OCI-LY7 (cell line): ENCODE results near the gene BRIP1. TPM values are rescaled to one million over a fixed set of nuclear protein-coding genes. Genes with fewer than 3 reads are reported as not detected.

ENCODE experiments used
- Bru-seq: library from RNA; stranded (reverse); fragments of 400-500 nt; gene quantifications from one replicate; lab custom pipeline; 2021; lab: Mats Ljungman, UMichigan
- BruChase-seq, 2 experiments: library from RNA; stranded (reverse); fragments of 400-500 nt; gene quantifications; one replicate each; lab custom pipeline; 2021; lab: Mats Ljungman, UMichigan
- BruUV-seq: library from RNA; stranded (reverse); fragments of 400-500 nt; replicated peaks from 2 replicates; lab custom pipeline; 2021; lab: Mats Ljungman, UMichigan
- CTCF ChIA-PET: fragments of 300-600 bp; sonication (Branson Sonifier 250); formaldehyde crosslinking; loops from one replicate; lab custom pipeline; 2022; ENCODE audit warnings: antibody characterized with exemption; ENCODE audit not compliant: unreplicated experiment; lab: Charles Lee
- POLR2A ChIA-PET: fragments of 300-600 bp; sonication (Branson Sonifier 250); formaldehyde crosslinking; loops from one replicate; lab custom pipeline; 2022; ENCODE audit warnings: antibody characterized with exemption; lab: Charles Lee
- DNase-seq: peaks from one replicate; pipeline ENCODE4 v3.0.0-alpha.2; 2015; ENCODE audit warnings: low spot score
- H2AFZ ChIP-seq: fragments of 200-600 bp; sonication (generic), shearing (Covaris generic); 2 replicates; pipeline ENCODE4 v1.6.1; 2014; ENCODE audit warnings: mild to moderate bottlenecking, antibody characterized with exemption, low read length, moderate library complexity
- H3K27ac ChIP-seq: fragments of 200-600 bp; sonication (generic); 2 replicates; pipeline ENCODE4 v1.5.1; 2014; ENCODE audit warnings: mixed run types, low read depth, mild to moderate bottlenecking, moderate library complexity, low read length, inconsistent platforms; ENCODE audit not compliant: poor library complexity, severe bottlenecking
- H3K36me3 ChIP-seq: fragments of 200-600 bp; sonication (generic); 2 replicates; pipeline ENCODE4 v1.6.1; 2014; ENCODE audit warnings: mild to moderate bottlenecking, antibody characterized with exemption, low read length, moderate library complexity, mixed read lengths; ENCODE audit not compliant: insufficient read depth
- H3K4me1 ChIP-seq: fragments of 200-600 bp; sonication (generic); 2 replicates; pipeline ENCODE4 v1.5.1; 2014; ENCODE audit warnings: mild to moderate bottlenecking, low read length; ENCODE audit not compliant: insufficient read depth, poor library complexity, severe bottlenecking
- H3K4me2 ChIP-seq: fragments of 200-600 bp; sonication (generic); 2 replicates; pipeline ENCODE4 v1.6.1; 2014; ENCODE audit warnings: mild to moderate bottlenecking, low read length
- H3K4me3 ChIP-seq: fragments of 200-600 bp; sonication (generic); 2 replicates; pipeline ENCODE4 v1.5.1; 2014; ENCODE audit warnings: mild to moderate bottlenecking, low read depth, low read length; ENCODE audit not compliant: poor library complexity, severe bottlenecking
- H3K79me2 ChIP-seq: fragments of 200-600 bp; sonication (generic); 2 replicates; pipeline ENCODE4 v1.6.1; 2016; ENCODE audit warnings: low read depth, mild to moderate bottlenecking, low read length, moderate library complexity, mixed read lengths; ENCODE audit not compliant: insufficient read depth
- H3K9me2 ChIP-seq: fragments of 200-600 bp; sonication (generic); 2 replicates; pipeline ENCODE4 v1.6.1; 2016; ENCODE audit warnings: mild to moderate bottlenecking, low read length, mixed read lengths; ENCODE audit not compliant: insufficient read depth
- H3K9me3 ChIP-seq: fragments of 200-600 bp; sonication (generic); 2 replicates; pipeline ENCODE4 v1.6.1; 2014; ENCODE audit warnings: mild to moderate bottlenecking, mixed run types, low read length, mixed read lengths
- H4K20me1 ChIP-seq: fragments of 200-600 bp; sonication (generic); 2 replicates; pipeline ENCODE4 v1.6.1; 2014; ENCODE audit warnings: mild to moderate bottlenecking, antibody characterized with exemption, low read length, moderate library complexity, mixed read lengths; ENCODE audit not compliant: insufficient read depth
- EZH2phosphoT487 ChIP-seq: fragments of 200-600 bp; sonication (generic); IDR thresholded peaks from 2 replicates; pipeline ENCODE4 v1.6.1; 2018; ENCODE audit warnings: low read depth, borderline replicate concordance, mild to moderate bottlenecking, mixed run types, antibody characterized with exemption, low read length, moderate library complexity, mixed read lengths
- intact Hi-C: fragments of 100-400 bp; cut with micrococcal nuclease; formaldehyde crosslinking; loops from one replicate; pipeline ENCODE4 v1.10.0; 2022; ENCODE audit not compliant: unreplicated experiment
- long read RNA-seq: library from polyadenylated mRNA; stranded (forward); transcript quantifications from one replicate; pipeline ENCODE4 v2.0.0, GENCODE V29; 2022
- total RNA-seq, 2 experiments: library from RNA; depleted of rRNA in 1 of 2; stranded (reverse); fragments of >200 nt in 1 of 2; shearing (Covaris generic) in 1 of 2; gene quantifications; 2 replicates each; pipeline ENCODE4 v1.2.3, GENCODE V29; 2014 to 2022
- TF ChIP-seq, protein P1 (sequence below): fragments of 200-600 bp; sonication (generic); conservative IDR thresholded peaks from 2 replicates; pipeline ENCODE4 v1.5.1; 2014; ENCODE audit warnings: mild to moderate bottlenecking, antibody characterized with exemption, low read length, moderate library complexity, mixed read lengths

BRIP1 gene
- total RNA-seq (2014; rRNA removed; shearing (Covaris generic)) (33.8 and 53.0 TPM in 2 replicates), total RNA-seq (2022) (32.5 and 39.5 TPM in 2 replicates), Bru-seq, nascent RNA (percentile 90 among the genes with signal in this experiment), BruChase-seq, experiment 1, labeled RNA remaining after a 6-hour chase (percentile 74 among the genes with signal in this experiment), BruChase-seq, experiment 2, labeled RNA remaining after a 2-hour chase (percentile 78 among the genes with signal in this experiment)
- long read RNA-seq, full-length matches to known transcripts: 7 of 44 reads
- long read RNA-seq, partial matches to known transcripts: 7 of 44 reads
- long read RNA-seq, other reads (novel, unspliced or antisense): 30 of 44 reads

DNA sequence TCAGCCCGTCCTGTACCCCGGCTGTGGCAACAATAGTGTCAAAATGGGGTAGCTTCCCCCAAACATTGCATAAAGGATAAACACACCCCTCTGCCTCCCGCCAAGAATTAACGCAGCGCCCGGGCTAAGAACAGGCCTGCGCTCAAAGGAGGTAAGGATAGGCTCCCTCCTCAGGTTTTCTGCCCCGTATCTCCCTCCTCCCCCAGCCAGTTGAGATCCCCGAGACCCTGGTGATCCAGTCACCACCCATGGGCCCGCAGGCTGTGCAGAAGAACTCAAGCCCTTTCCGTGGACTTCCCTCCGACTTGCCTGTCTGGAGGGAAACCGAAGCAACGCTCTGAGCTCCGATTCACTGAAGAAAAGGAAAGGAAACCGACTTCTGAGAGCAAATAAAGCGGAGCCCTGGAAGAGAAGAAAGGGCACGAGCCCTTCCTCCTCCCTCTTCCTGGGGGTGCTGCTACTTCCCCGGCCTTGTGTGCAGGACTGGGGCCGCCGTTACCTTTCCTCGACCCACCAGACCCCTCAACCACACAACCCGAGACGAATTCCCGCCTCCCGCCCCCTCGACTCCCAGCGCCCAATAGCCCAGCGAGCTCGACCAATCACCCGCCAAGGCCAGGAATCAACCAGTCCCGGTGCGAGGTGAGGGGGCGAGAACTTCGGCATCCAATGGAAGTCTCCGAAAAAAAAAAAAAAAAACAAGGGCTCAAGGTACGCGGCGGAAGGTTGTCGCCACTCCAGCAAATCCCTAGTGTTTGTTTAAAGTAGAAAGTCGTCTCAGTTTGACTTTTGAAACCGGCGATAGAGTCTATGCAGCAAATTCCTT lies at the start of gene BRIP1:
Gene BRIP1 (minus strand): TSS at position 554 of the 826 bp plus-strand sequence. CDS start 1,989 bp downstream, outside the sequence.
- H3K36me3 ChIP-seq: peaks cover 44% of the 10 kb centered on the region
- TF ChIP-seq, protein P1, sequence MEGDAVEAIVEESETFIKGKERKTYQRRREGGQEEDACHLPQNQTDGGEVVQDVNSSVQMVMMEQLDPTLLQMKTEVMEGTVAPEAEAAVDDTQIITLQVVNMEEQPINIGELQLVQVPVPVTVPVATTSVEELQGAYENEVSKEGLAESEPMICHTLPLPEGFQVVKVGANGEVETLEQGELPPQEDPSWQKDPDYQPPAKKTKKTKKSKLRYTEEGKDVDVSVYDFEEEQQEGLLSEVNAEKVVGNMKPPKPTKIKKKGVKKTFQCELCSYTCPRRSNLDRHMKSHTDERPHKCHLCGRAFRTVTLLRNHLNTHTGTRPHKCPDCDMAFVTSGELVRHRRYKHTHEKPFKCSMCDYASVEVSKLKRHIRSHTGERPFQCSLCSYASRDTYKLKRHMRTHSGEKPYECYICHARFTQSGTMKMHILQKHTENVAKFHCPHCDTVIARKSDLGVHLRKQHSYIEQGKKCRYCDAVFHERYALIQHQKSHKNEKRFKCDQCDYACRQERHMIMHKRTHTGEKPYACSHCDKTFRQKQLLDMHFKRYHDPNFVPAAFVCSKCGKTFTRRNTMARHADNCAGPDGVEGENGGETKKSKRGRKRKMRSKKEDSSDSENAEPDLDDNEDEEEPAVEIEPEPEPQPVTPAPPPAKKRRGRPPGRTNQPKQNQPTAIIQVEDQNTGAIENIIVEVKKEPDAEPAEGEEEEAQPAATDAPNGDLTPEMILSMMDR: no peak
- no peak for TF ChIP-seq EZH2phosphoT487
- H3K27ac ChIP-seq: peak within 1 kb of the TSS; percentile 80
- H3K4me2 ChIP-seq: peak within 1 kb of the TSS; percentile 91
- no peaks in the 10 kb centered on the region for H3K9me2 ChIP-seq
- peak within 1 kb of the TSS; percentile 99 for H2AFZ ChIP-seq
- H4K20me1 ChIP-seq: peaks cover 8% of the 10 kb centered on the region; the same call in 1 of the 2 replicates
- CTCF ChIA-PET: interaction anchor here (0.5 to 0.7 kb wide), 4 partner anchors 29 to 1343 kb away, joined by 3 to 6 read pairs (median 4); no protein-coding TSS in a partner anchor
- no TSS peak for BruUV-seq
- POLR2A ChIA-PET: interaction anchor here (0.6 to 2.3 kb wide), 17 partner anchors 10 to 1735 kb away, joined by 3 to 10 read pairs (median 4); no protein-coding TSS in a partner anchor
- peak within 1 kb of the TSS; percentile 87 for H3K4me3 ChIP-seq
- no peaks in the 10 kb centered on the region for H3K9me3 ChIP-seq
- H3K79me2 ChIP-seq: peaks cover 44% of the 10 kb centered on the region
- peaks cover 29% of the 10 kb centered on the region for H3K4me1 ChIP-seq
- peak; percentile 96 for DNase-seq
- intact Hi-C loops: loop anchor here (1.0 to 2.0 kb wide), 2 partner anchors 64 to 202 kb away; partner anchors contain the start of genes INTS2 and MED13

DNA sequence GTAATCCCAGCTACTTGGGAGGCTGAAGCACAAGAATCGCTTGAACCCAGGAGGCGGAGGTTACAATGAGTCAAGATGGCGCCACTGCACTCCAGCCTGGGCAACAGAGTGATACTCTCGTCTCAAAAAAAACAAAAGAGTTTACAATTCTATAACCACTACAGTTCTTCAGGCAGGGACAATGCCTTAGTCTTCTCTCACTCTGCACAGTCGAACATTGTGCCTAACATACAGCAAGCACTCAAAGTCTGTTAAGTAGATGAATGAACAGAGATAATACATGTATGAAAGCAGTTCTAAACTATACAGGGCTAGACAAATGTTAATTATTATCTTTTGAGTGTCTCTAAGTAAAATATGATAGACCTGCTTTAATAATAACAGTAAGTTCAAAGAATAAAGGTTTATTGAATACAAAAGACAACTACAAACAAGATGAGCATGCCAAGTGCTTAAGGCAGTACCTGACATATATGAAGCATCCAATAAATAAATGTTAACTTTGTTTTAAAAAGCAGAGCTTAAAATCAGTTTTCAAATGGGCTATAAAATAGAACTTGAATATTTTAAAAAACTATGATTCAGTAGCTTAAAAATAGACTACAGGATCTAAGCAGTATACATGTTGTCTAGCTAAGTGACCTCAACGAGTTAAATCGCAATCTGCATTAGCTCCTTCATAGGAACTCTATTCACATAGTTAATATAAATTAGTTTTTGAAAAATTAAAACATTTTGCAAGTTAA lies 45.1 kb upstream of the BRIP1 start:
- Histone ChIP-seq H4K20me1 (no peaks in the 10 kb centered on the region), H3K9me2 (no peaks in the 10 kb centered on the region), H2AFZ (no peak overlapping the region), H3K36me3 (peaks cover 75% of the 10 kb centered on the region), H3K4me1 (no peaks in the 10 kb centered on the region), H3K79me2 (no peaks in the 10 kb centered on the region), H3K4me3 (no peak overlapping the region), H3K27ac (no peak overlapping the region), H3K4me2 (no peak overlapping the region), H3K9me3 (no peaks in the 10 kb centered on the region)
- ChIA-PET POLR2A (interaction anchor here (0.9 to 1.6 kb wide), 2 partner anchors 11 to 35 kb away, joined by 3 read pairs; no protein-coding TSS in a partner anchor), CTCF (no interaction called here)
- TF ChIP-seq, protein P1: no peak
- TF ChIP-seq EZH2phosphoT487: no peak
- DNase-seq: no peak
- BruUV-seq: no TSS peak
- intact Hi-C loops: no loop called here
